ENCODE data around the gene FAP.

Gene FAP

DNA sequence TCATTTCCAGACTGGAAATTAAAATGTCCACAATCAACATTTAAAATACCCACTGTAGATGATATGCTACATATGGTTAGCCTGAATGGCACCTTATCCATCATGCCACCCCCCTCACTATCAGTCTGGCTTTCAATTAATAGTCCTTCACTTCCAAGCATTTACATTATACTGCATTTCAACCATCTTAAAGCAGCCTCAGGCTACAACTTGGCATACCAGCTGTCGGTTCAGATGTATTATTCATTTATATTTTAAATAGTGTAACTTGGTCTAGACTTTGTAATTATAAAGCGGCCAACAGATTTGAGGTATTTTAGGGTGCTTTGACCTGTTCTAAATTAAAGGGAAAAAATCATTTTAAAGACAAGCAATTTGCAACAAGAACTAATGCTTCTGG lies 93.8 kb downstream of the FAP start:
- H3K4me3 ChIP-seq (ENCODE audit: low read depth, low read length) = no peak overlapping the region
- H3K27ac ChIP-seq (ENCODE audit: extremely low read depth, low read depth, low read length) = no peak overlapping the region
- H3K9me3 ChIP-seq (ENCODE audit: control insufficient read depth, insufficient read depth, low read depth, low read length) = no peaks in the 10 kb centered on the region
- TF ChIP-seq, protein P1, sequence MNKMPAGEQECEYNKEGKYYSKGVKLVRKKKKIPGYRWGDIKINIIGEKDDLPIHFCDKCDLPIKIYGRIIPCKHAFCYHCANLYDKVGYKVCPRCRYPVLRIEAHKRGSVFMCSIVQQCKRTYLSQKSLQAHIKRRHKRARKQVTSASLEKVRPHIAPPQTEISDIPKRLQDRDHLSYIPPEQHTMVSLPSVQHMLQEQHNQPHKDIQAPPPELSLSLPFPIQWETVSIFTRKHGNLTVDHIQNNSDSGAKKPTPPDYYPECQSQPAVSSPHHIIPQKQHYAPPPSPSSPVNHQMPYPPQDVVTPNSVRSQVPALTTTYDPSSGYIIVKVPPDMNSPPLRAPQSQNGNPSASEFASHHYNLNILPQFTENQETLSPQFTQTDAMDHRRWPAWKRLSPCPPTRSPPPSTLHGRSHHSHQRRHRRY (tag by site-specific recombination; IDR thresholded peaks at IDR 0.05) = no peak
- no peak for TF ChIP-seq ZNF561 (tag by site-specific recombination; IDR thresholded peaks at IDR 0.05; ENCODE audit: borderline replicate concordance)
- no peaks in the 10 kb centered on the region for H3K36me3 ChIP-seq (ENCODE audit: control insufficient read depth in 2 of 2, insufficient read depth in 1 of 2, low read length in 2 of 2)
- no peaks in the 10 kb centered on the region for H3K4me1 ChIP-seq (ENCODE audit: control insufficient read depth, insufficient read depth, low read length)
- CTCF ChIA-PET = interaction anchor here (1.3 kb wide), 1 partner anchor 152 kb away, joined by 5 read pairs; no protein-coding TSS in a partner anchor
- POLR2A ChIA-PET = no interaction called here

DNA sequence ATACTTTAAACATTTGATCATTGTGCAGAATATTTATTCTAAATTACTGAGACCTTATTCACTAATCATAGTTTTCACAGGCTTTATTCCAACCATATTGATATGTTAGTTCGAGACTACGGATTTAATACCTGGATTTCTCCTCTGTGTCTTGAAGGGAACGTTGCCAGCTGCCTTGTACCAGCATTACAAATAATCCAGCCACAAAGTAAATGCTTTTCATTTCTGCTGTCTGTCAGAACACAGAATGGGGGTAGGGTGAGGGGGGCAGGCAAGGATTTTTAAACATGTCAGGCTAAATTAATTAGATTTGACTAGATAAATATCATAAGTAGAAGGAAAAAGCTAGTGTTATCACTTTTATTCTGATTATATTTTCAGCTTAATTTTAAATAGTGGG lies 94.3 kb downstream of the FAP start:
- H3K4me1 ChIP-seq (ENCODE audit: control insufficient read depth, insufficient read depth, low read length) = no peaks in the 10 kb centered on the region
- ChIA-PET CTCF (interaction anchor here (1.3 kb wide), 1 partner anchor 152 kb away, joined by 5 read pairs; no protein-coding TSS in a partner anchor), POLR2A (no interaction called here)
- no peaks in the 10 kb centered on the region for H3K9me3 ChIP-seq (ENCODE audit: control insufficient read depth, insufficient read depth, low read depth, low read length)
- no peak overlapping the region for H3K27ac ChIP-seq (ENCODE audit: extremely low read depth, low read depth, low read length)
- no peak overlapping the region for H3K4me3 ChIP-seq (ENCODE audit: low read depth, low read length)
- H3K36me3 ChIP-seq (ENCODE audit: control insufficient read depth in 2 of 2, insufficient read depth in 1 of 2, low read length in 2 of 2) = no peaks in the 10 kb centered on the region
- TF ChIP-seq KLF9 (tag by site-specific recombination; IDR thresholded peaks at IDR 0.05; ENCODE audit: low read depth) (no peak), ZBTB8A (tag by site-specific recombination; IDR thresholded peaks at IDR 0.05) (no peak), ZNF221 (tag by site-specific recombination; IDR thresholded peaks at IDR 0.05; ENCODE audit: borderline replicate concordance) (no peak), ZNF155 (tag by site-specific recombination; IDR thresholded peaks at IDR 0.05) (no peak), ZNF211 (tag by site-specific recombination; IDR thresholded peaks at IDR 0.05; ENCODE audit: low read depth) (no peak), ZNF624 (tag by site-specific recombination; IDR thresholded peaks at IDR 0.05) (no peak), ZNF335 (tag by site-specific recombination; conservative IDR thresholded peaks at IDR 0.05) (no peak), ZNF513 (tag by site-specific recombination; IDR thresholded peaks at IDR 0.05) (no peak), ZNF777 (tag by site-specific recombination; IDR thresholded peaks at IDR 0.05; ENCODE audit: borderline replicate concordance) (no peak), ZNF239 (tag by site-specific recombination; IDR thresholded peaks at IDR 0.05) (no peak), ZNF571 (tag by site-specific recombination; IDR thresholded peaks at IDR 0.05) (no peak), ZNF664 (tag by site-specific recombination; IDR thresholded peaks at IDR 0.05) (no peak), GLI4 (tag by site-specific recombination; IDR thresholded peaks at IDR 0.05) (no peak), ZNF16 (tag by site-specific recombination; IDR thresholded peaks at IDR 0.05; ENCODE audit: low read depth) (no peak), TRIM28 (IDR thresholded peaks at IDR 0.05; ENCODE audit: borderline replicate concordance, low read length) (no peak)

DNA sequence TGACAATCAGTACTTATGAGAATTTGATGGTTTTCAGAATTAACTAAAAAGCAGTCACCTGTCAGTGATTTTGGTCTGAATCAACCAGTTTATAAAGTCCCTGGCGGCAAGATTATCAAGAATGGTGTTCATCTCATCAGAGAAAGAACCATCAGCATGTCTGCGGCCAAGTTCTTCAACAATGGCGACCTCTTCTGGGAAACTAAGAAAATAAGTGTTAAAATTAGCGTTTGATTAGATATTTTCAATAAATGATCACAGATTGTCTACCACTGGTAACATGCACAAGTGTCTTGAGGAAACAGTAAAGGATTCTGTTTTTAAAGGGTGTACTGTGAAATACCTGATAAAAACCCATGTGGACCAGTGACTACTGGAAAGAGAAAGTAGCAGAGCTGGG lies 99.3 kb downstream of the FAP start:
- ChIA-PET POLR2A (no interaction called here), CTCF (interaction anchor here (0.8 to 2.0 kb wide), 3 partner anchors 9 to 77 kb away, joined by 4 to 14 read pairs (median 4); no protein-coding TSS in a partner anchor)
- Histone ChIP-seq H3K9me3 (ENCODE audit: control insufficient read depth, insufficient read depth, low read depth, low read length) (no peaks in the 10 kb centered on the region), H3K4me3 (ENCODE audit: low read depth, low read length) (no peak overlapping the region), H3K4me1 (ENCODE audit: control insufficient read depth, insufficient read depth, low read length) (no peaks in the 10 kb centered on the region), H3K27ac (ENCODE audit: extremely low read depth, low read depth, low read length) (no peak overlapping the region), H3K36me3 (ENCODE audit: control insufficient read depth in 2 of 2, insufficient read depth in 1 of 2, low read length in 2 of 2) (no peaks in the 10 kb centered on the region)
- no peak for TF ChIP-seq ZNF596 (tag by site-specific recombination; IDR thresholded peaks at IDR 0.05)
- TF ChIP-seq ZNF175 (tag by site-specific recombination; IDR thresholded peaks at IDR 0.05) = no peak
- TF ChIP-seq ZNF423 (tag by site-specific recombination; IDR thresholded peaks at IDR 0.05) = no peak
- no peak for TF ChIP-seq ZNF19 (tag by site-specific recombination; IDR thresholded peaks at IDR 0.05; ENCODE audit: low read depth)
- no peak for TF ChIP-seq ZNF792 (tag by site-specific recombination; IDR thresholded peaks at IDR 0.05)
- no peak for TF ChIP-seq ZNF843 (tag by site-specific recombination; IDR thresholded peaks at IDR 0.05)
- TF ChIP-seq, protein P2, sequence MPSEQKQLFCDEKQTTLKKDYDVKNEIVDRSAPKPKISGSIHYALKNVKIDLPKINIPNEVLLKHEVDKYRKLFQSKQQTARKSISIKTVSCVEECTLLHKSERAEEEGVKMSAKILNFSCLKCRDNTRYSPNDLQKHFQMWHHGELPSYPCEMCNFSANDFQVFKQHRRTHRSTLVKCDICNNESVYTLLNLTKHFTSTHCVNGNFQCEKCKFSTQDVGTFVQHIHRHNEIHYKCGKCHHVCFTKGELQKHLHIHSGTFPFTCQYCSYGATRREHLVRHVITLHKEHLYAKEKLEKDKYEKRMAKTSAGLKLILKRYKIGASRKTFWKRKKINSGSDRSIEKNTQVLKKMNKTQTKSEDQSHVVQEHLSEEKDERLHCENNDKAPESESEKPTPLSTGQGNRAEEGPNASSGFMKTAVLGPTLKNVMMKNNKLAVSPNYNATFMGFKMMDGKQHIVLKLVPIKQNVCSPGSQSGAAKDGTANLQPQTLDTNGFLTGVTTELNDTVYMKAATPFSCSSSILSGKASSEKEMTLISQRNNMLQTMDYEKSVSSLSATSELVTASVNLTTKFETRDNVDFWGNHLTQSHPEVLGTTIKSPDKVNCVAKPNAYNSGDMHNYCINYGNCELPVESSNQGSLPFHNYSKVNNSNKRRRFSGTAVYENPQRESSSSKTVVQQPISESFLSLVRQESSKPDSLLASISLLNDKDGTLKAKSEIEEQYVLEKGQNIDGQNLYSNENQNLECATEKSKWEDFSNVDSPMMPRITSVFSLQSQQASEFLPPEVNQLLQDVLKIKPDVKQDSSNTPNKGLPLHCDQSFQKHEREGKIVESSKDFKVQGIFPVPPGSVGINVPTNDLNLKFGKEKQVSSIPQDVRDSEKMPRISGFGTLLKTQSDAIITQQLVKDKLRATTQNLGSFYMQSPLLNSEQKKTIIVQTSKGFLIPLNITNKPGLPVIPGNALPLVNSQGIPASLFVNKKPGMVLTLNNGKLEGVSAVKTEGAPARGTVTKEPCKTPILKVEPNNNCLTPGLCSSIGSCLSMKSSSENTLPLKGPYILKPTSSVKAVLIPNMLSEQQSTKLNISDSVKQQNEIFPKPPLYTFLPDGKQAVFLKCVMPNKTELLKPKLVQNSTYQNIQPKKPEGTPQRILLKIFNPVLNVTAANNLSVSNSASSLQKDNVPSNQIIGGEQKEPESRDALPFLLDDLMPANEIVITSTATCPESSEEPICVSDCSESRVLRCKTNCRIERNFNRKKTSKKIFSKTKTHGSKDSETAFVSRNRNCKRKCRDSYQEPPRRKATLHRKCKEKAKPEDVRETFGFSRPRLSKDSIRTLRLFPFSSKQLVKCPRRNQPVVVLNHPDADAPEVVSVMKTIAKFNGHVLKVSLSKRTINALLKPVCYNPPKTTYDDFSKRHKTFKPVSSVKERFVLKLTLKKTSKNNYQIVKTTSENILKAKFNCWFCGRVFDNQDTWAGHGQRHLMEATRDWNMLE (tag by site-specific recombination; conservative IDR thresholded peaks at IDR 0.05; ENCODE audit: low read depth) = no peak
- no peak for TF ChIP-seq KLF17 (tag by site-specific recombination; IDR thresholded peaks at IDR 0.05)
- TF ChIP-seq ZNF335 (tag by site-specific recombination; conservative IDR thresholded peaks at IDR 0.05) = no peak
- no peak for TF ChIP-seq REPIN1 (tag by site-specific recombination; IDR thresholded peaks at IDR 0.05; ENCODE audit: low read depth)

All from HEK293 (cell line).